GM18505 (cell line): ENCODE measurements around the gene SLC25A48.
A peak's percentile ranks its signal among the peaks of the same experiment; 100 is the strongest.

Experiments used
- ATAC-seq: cut with Tn5 transposase; IDR thresholded peaks from one replicate; pipeline ENCODE4 v1.9.1; 2021; ENCODE audit not compliant: unreplicated experiment
- POLR2A ChIP-seq: IDR thresholded peaks from 4 replicates; pipeline ENCODE4 v1.6.1; 2011; ENCODE audit warnings: borderline replicate concordance; ENCODE audit not compliant: insufficient read depth, insufficient read length; ENCODE audit errors: extremely low read depth

The SLC25A48 gene

GRCh38 chr5:135887881-135888614, 53.6 kb downstream of the SLC25A48 start:
- TF ChIP-seq POLR2A, result no peak
- no peak for ATAC-seq

- no peak for TF ChIP-seq POLR2A
- ATAC-seq, result no peak
Observed at GRCh38 chr5:135890296-135890695, 55.8 kb downstream of the SLC25A48 start.

- peak; percentile 46 for ATAC-seq
- no peak for TF ChIP-seq POLR2A
Observed at GRCh38 chr5:135890867-135891266, 56.4 kb downstream of the SLC25A48 start.

- TF ChIP-seq POLR2A, result no peak
- ATAC-seq, result no peak
Observed at GRCh38 chr5:135891268-135891667, 56.8 kb downstream of the SLC25A48 start.

GRCh38 chr5:135891791-135892190, 57.3 kb downstream of the SLC25A48 start:
- no peak for TF ChIP-seq POLR2A

GRCh38 chr5:135894276-135894675, 59.8 kb downstream of the SLC25A48 start:
- no peak for ATAC-seq
- no peak for TF ChIP-seq POLR2A

More at GRCh38 chr5:135891791-135892190, 57.3 kb downstream of the SLC25A48 start:
- ATAC-seq, result no peak

GRCh38 chr5:135894789-135895188, 60.3 kb downstream of the SLC25A48 start:
- no peak for ATAC-seq
- TF ChIP-seq POLR2A, result no peak

GRCh38 chr5:135895474-135896006, 61.1 kb downstream of the SLC25A48 start, which contains the start of gene IL9:
Gene IL9, minus strand, starts transcription at chr5:135895841. Its CDS starts 25 bp downstream, at chr5:135895816.
- TF ChIP-seq POLR2A, result no peak
- no peak for ATAC-seq

- no peak for TF ChIP-seq POLR2A
- ATAC-seq, result no peak
Observed at GRCh38 chr5:135898651-135899050, 64.2 kb downstream of the SLC25A48 start.

- ATAC-seq, result no peak
- TF ChIP-seq POLR2A, result no peak
Observed at GRCh38 chr5:135900276-135900675, 65.8 kb downstream of the SLC25A48 start.

- no peak for TF ChIP-seq POLR2A
- no peak for ATAC-seq
Observed at GRCh38 chr5:135901633-135902032, 67.2 kb downstream of the SLC25A48 start.

GRCh38 chr5:135905144-135905543, 70.7 kb downstream of the SLC25A48 start:
- no peak for TF ChIP-seq POLR2A
- no peak for ATAC-seq

- TF ChIP-seq POLR2A, result no peak
- no peak for ATAC-seq
Observed at GRCh38 chr5:135913713-135914626, 79.5 kb downstream of the SLC25A48 start.
